Upper lobe of left lung (tissue), 6 donors: ENCODE data around the gene SELPLG. TPM values are rescaled to one million over a fixed set of nuclear protein-coding genes. Genes with fewer than 3 reads are reported as not detected.

Experiments
- ATAC-seq, 2 donors: fragments of 200-7000 bp; cut with Tn5 transposase; one replicate each; pipeline ENCODE4 v1.9.1; 2022; ENCODE audit warnings: mild to moderate bottlenecking in 2 of 2, moderate library complexity in 2 of 2; ENCODE audit not compliant: low FRiP score in 2 of 2
- DNase-seq, 2 donors: peaks; one replicate each; pipeline ENCODE4 v3.0.0-alpha.2; 2019 to 2020
- H3K27ac ChIP-seq, 4 donors: fragments of 200-600 bp; sonication (generic); one replicate each; pipeline ENCODE4 v1.5.1; 2016 to 2019
- H3K27me3 ChIP-seq, 4 donors: fragments of 200-600 bp; sonication (generic); one replicate each; pipeline ENCODE4 v1.5.1; 2017 to 2019
- H3K36me3 ChIP-seq, 4 donors: fragments of 200-600 bp; sonication (generic); one replicate each; pipeline ENCODE4 v1.5.1; 2016 to 2019
- H3K4me1 ChIP-seq, 4 donors: fragments of 200-600 bp; sonication (generic); one replicate each; pipeline ENCODE4 v1.5.1; 2018 to 2019
- H3K4me3 ChIP-seq, 4 donors: fragments of 200-600 bp; sonication (generic); one replicate each; pipeline ENCODE4 v1.5.1; 2017 to 2019; ENCODE audit warnings: mild to moderate bottlenecking in 2 of 4, moderate library complexity in 1 of 4
- H3K9me3 ChIP-seq, 4 donors: fragments of 200-600 bp; sonication (generic); one replicate each; pipeline ENCODE4 v1.5.1; 2018 to 2019
- EP300 ChIP-seq, 4 donors: sonication (generic); formaldehyde crosslinking; IDR thresholded peaks; one replicate each; pipeline ENCODE4 v1.5.1; 2017; ENCODE audit warnings: antibody characterized with exemption in 4 of 4, control low read depth in 2 of 4
- POLR2A ChIP-seq, 4 donors: fragments of 450-650 bp; IDR thresholded peaks; one replicate each; pipeline ENCODE4 v1.5.1; 2016 to 2017; ENCODE audit warnings: antibody characterized with exemption in 4 of 4, mild to moderate bottlenecking in 2 of 4
- POLR2AphosphoS5 ChIP-seq, 2 donors: sonication (generic); formaldehyde crosslinking; IDR thresholded peaks; one replicate each; pipeline ENCODE4 v1.5.1; 2017; ENCODE audit warnings: antibody characterized with exemption in 2 of 2
- WGBS, 2 donors: methylation state at CpG; one replicate each; pipeline ENCODE4 v1.1.5; 2017 to 2018; 5-methylcytosine and 5-hydroxymethylcytosine counted together
- total RNA-seq, 6 donors: library from RNA; depleted of rRNA in 4 of 6; stranded (reverse); fragments of >200 nt in 4 of 6; gene quantifications; one replicate each; pipeline versions ENCODE4 v1.1.0 to v1.2.1, GENCODE V29; 2016 to 2021
- TF ChIP-seq, protein P1 (sequence below), 6 experiments: fragments of 450-650 bp in 4 of 6; fragments of 200-600 bp in 2 of 6; sonication (generic) in 2 of 6; IDR thresholded peaks; one replicate each; pipeline ENCODE4 v1.5.1; 2016 to 2019; ENCODE audit warnings: antibody characterized with exemption in 6 of 6
- donor health status: DM: no; HTN: no; CAD: no; lungs with moderate emphysema.
- donor health status: DM: no; HTN: yes; CAD: no; lungs with severe emphysema.

Gene SELPLG
- total RNA-seq, 6 donors from 2014 or later = 25.2 to 71.4 (median 42.5) TPM

GRCh38 chr12:108630481-108631207 is 3.0 kb downstream of the SELPLG start:
- no peaks in the 10 kb centered on the region for H3K27me3 ChIP-seq
- WGBS, 2 donors = 59 to 77% methylated on average over 9 of the region's 9 CpGs
- peak overlapping the region in 2 of 4 donors; percentile 39 to 52 for H3K4me3 ChIP-seq
- peaks cover 58 to 78% (median 68%) of the 10 kb centered on the region in 4 donors for H3K4me1 ChIP-seq
- ATAC-seq (no peak), DNase-seq (no peak)
- H3K9me3 ChIP-seq = no peaks in the 10 kb centered on the region
- H3K36me3 ChIP-seq = no peaks in the 10 kb centered on the region
- peak overlapping the region; percentile 81 to 89 (median 84) for H3K27ac ChIP-seq
- TF ChIP-seq, protein P1, sequence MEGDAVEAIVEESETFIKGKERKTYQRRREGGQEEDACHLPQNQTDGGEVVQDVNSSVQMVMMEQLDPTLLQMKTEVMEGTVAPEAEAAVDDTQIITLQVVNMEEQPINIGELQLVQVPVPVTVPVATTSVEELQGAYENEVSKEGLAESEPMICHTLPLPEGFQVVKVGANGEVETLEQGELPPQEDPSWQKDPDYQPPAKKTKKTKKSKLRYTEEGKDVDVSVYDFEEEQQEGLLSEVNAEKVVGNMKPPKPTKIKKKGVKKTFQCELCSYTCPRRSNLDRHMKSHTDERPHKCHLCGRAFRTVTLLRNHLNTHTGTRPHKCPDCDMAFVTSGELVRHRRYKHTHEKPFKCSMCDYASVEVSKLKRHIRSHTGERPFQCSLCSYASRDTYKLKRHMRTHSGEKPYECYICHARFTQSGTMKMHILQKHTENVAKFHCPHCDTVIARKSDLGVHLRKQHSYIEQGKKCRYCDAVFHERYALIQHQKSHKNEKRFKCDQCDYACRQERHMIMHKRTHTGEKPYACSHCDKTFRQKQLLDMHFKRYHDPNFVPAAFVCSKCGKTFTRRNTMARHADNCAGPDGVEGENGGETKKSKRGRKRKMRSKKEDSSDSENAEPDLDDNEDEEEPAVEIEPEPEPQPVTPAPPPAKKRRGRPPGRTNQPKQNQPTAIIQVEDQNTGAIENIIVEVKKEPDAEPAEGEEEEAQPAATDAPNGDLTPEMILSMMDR (IDR thresholded peaks at IDR 0.05) = no peak
- TF ChIP-seq EP300 (IDR thresholded peaks at IDR 0.05) (no peak), POLR2A (IDR thresholded peaks at IDR 0.05) (no peak), POLR2AphosphoS5 (IDR thresholded peaks at IDR 0.05) (no peak)

- 51 to 70% methylated on average over 13 to 17 of the region's 17 CpGs for WGBS, 2 donors
- peak; percentile 45 to 78 for ATAC-seq
- TF ChIP-seq POLR2AphosphoS5 (IDR thresholded peaks at IDR 0.05) = peak; percentile 31 to 34
- peak in 1 of 4 donors; percentile 46 for TF ChIP-seq EP300 (IDR thresholded peaks at IDR 0.05)
- TF ChIP-seq, protein P1 (IDR thresholded peaks at IDR 0.05) = no peak
- peak in 1 of 4 donors; percentile 36 for TF ChIP-seq POLR2A (IDR thresholded peaks at IDR 0.05)
Measured at GRCh38 chr12:108629824-108630476, 3.7 kb downstream of the SELPLG start.

DNA sequence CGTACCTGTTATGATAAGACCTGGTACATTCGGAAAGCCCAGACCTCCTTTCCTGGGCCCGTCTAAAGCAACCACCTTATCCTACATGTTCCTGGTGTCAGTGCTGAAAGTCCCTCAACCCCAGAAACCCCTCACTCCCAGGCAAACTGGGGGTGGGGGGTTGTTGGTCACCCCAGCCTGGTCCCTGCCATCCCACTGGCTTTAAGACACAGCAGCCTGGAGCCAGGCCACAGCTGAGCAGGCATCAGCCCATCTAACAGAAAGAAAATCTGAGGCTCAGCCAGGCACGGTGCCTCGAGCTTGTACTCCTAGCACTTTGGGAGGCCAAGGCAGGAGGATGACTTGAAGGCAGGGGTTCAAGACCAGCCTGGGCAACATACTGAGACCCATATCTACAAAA is 4.5 kb downstream of the SELPLG start:
- Histone ChIP-seq H3K4me1 (peaks cover 44 to 63% (median 53%) of the 10 kb centered on the region in 4 donors), H3K9me3 (no peaks in the 10 kb centered on the region), H3K27ac (peak overlapping the region; percentile 81 to 89 (median 84)), H3K36me3 (no peaks in the 10 kb centered on the region), H3K4me3 (peak overlapping the region in 3 of 4 donors; percentile 9 to 52 (median 39)), H3K27me3 (no peaks in the 10 kb centered on the region)
- 63 to 90% methylated on average over 5 of the region's 5 CpGs for WGBS, 2 donors
- no peak for ATAC-seq
- TF ChIP-seq POLR2AphosphoS5 (IDR thresholded peaks at IDR 0.05) = no peak
- TF ChIP-seq POLR2A (IDR thresholded peaks at IDR 0.05) = no peak
- TF ChIP-seq EP300 (IDR thresholded peaks at IDR 0.05) = no peak
- TF ChIP-seq, protein P1 (IDR thresholded peaks at IDR 0.05) = no peak
- no peak for DNase-seq

More at GRCh38 chr12:108629824-108630476, 3.7 kb downstream of the SELPLG start:
- H3K4me1 ChIP-seq = peaks cover 52 to 71% (median 61%) of the 10 kb centered on the region in 4 donors
- H3K27ac ChIP-seq = peak overlapping the region; percentile 81 to 89 (median 84)
- peak overlapping the region in 2 of 4 donors; percentile 39 to 52 for H3K4me3 ChIP-seq
- H3K36me3 ChIP-seq = no peaks in the 10 kb centered on the region
- H3K27me3 ChIP-seq = no peaks in the 10 kb centered on the region
- H3K9me3 ChIP-seq = no peaks in the 10 kb centered on the region
- DNase-seq = peak in 1 of 2 donors; percentile 68

DNA sequence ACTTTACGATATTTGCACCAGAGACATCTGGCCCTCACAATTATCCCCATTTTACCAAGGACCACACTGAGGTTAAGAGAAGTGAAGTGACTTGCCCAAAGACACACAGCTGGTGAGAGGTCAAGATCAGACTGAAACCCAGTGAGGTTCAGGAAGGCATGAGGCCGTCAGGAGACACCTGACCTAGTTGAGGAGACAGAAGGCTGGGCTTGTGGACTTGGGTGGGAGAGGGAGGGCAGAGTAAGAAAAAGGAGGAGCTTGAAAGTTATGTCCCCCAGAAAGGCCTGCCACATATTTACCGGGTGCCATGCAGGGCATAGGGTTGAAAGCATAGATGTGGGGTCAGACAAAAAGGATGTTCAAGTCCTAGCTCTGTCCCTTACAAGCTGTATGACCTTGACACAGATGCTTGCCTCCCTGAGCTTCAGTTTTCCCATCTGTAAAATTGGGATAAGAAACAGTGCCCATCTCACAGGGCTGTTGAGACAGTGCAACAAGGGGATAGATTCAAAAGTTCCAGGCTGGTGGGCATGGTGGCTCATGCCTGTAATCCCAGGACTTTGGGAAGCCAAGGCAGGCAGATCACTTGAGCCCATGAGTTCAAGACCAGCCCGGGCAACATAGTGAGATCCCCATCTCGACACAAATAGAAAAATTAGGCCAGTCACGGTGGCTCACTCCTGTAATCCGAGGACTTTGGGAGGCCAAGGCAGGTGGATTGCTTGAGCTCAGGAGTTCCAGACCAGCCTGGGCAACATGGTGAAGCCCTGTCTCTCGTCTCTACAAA is 6.4 kb downstream of the SELPLG start:
- peaks cover 39 to 60% (median 55%) of the 10 kb centered on the region in 4 donors for H3K4me1 ChIP-seq
- peak overlapping the region; percentile 81 to 89 (median 84) for H3K27ac ChIP-seq
- H3K4me3 ChIP-seq = no peak overlapping the region
- H3K9me3 ChIP-seq = no peaks in the 10 kb centered on the region
- H3K36me3 ChIP-seq = peaks cover 0 to 7% (median 4%) of the 10 kb centered on the region in 4 donors
- H3K27me3 ChIP-seq = no peaks in the 10 kb centered on the region
- WGBS, 2 donors = 90 to 92% methylated on average over 8 of the region's 8 CpGs
- DNase-seq = no peak
- no peak for ATAC-seq
- TF ChIP-seq, protein P1 (IDR thresholded peaks at IDR 0.05) = no peak
- TF ChIP-seq EP300 (IDR thresholded peaks at IDR 0.05) (no peak), POLR2AphosphoS5 (IDR thresholded peaks at IDR 0.05) (no peak), POLR2A (IDR thresholded peaks at IDR 0.05) (no peak)
